ENCODE measurements around the gene CA12.

DNA sequence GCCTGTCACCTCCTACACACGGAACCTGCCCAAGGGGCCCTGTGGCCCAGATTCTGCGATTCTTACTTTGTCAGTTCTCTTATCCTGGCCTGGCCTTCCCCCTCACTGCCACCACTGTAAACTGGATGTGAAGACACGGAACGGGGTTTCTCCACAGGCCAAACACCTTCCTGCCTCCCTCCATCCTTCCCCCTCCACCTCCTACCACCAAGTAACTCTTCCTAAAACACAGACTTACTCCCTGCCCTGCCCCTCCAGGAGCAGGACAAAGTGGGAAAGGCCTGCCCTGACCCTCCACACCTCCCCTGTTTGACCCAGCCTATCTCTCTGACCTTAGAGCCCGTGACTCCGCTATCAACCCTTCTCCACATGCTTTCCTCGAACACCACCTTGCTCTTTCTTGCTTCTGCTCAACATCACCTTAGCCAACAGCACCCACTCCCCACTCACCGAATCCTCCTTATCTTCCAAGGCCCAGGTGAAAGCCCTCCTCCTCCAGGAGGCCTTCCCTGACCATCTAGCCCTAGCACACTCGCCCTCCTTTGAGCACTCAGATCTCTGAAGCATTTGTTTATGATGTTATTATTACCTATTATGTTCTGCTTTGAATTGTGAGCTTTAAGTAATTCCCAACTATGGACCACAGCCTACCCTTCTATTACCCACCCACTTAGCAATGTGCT lies 7.6 kb downstream of the CA12 start:
- no peak for TF ChIP-seq POLR2A (IDR thresholded peaks at IDR 0.05)
- TF ChIP-seq, protein P1, sequence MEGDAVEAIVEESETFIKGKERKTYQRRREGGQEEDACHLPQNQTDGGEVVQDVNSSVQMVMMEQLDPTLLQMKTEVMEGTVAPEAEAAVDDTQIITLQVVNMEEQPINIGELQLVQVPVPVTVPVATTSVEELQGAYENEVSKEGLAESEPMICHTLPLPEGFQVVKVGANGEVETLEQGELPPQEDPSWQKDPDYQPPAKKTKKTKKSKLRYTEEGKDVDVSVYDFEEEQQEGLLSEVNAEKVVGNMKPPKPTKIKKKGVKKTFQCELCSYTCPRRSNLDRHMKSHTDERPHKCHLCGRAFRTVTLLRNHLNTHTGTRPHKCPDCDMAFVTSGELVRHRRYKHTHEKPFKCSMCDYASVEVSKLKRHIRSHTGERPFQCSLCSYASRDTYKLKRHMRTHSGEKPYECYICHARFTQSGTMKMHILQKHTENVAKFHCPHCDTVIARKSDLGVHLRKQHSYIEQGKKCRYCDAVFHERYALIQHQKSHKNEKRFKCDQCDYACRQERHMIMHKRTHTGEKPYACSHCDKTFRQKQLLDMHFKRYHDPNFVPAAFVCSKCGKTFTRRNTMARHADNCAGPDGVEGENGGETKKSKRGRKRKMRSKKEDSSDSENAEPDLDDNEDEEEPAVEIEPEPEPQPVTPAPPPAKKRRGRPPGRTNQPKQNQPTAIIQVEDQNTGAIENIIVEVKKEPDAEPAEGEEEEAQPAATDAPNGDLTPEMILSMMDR (IDR thresholded peaks at IDR 0.05), result no peak
- TF ChIP-seq POLR2AphosphoS5 (IDR thresholded peaks at IDR 0.05), result no peak
- no peak for TF ChIP-seq EP300 (IDR thresholded peaks at IDR 0.05)

Measured in upper lobe of left lung (tissue), 4 donors.